ENCODE data around the gene MUC21.

The MUC21 gene

DNA sequence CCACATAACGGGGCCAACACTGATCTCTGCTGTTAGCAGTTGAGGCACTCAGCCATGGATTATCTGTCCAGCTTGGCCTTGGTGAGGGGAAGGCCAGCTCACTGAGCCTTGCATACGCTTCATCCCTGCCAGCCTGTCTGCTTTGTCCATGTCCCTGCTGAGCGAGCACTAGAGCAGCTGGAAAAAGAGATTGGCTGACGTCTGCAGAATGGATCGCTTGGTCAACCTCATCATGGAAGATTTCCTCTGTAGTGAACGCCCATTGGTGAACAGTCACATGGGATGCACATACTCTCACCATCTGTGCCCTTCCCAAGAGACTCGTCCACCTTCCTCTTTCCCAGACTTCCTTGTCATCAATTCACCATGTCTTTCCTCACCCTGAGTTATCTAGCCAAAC lies 53.7 kb downstream of the MUC21 start:
- no peak for DNase-seq
- in situ Hi-C loops (cut with MboI; ENCODE audit: low pct_unique_long_range_greater_than_20kb, low sequenced_read_pairs), result loop anchor here (25.0 kb wide), 1 partner anchor 100 kb away; the partner anchor contains the start of genes MUCL3 and SFTA2

DNA sequence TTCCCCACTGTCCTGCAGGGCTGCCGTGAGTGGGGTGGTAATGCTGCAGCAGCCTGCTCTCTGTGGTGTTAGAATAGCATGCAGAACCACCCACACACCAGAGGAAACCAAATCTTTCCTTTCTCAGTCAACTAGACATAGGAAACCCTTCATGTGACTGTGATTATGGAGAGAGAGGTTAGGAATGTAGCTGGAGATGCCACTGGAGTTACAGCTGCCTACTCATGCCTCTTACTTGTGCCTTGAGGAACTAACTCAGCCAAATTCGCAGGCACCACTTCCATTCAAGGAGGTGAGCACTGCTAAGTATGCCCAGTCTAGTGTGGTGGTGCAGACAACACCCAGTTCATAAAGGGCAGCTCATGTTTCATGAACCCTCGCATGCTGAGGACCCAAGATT lies 54.2 kb downstream of the MUC21 start:
- in situ Hi-C loops (cut with MboI; ENCODE audit: low pct_unique_long_range_greater_than_20kb, low sequenced_read_pairs), result loop anchor here (25.0 kb wide), 1 partner anchor 100 kb away; the partner anchor contains the start of genes MUCL3 and SFTA2
- no peak for DNase-seq

DNA sequence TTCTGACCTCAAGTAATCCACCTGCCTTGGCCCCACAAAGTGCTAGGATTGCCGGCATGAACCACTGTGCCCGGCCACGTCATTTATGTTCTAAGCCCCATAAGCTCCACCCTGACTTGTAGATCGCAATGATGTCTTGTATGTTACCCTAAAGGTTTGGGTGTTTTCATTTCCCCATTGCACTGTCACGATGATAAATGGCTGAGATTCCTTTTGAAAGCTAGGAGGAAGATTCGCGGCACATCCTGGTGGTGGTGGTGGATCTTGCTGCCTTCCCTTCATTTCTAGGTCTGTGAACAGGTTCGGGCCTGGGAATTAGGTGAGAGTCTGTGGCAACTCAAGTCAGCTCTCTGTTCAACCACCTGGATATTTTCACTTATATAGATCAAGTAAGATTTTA lies 55.0 kb downstream of the MUC21 start:
- in situ Hi-C loops (cut with MboI; ENCODE audit: low pct_unique_long_range_greater_than_20kb, low sequenced_read_pairs), result loop anchor here (25.0 kb wide), 1 partner anchor 101 kb away; the partner anchor contains the start of genes MUCL3 and SFTA2
- no peak for DNase-seq

All from KBM-7 (cell line).